Small intestine (tissue), 7 donors: ENCODE data around the gene LDLR. TPM values are rescaled to one million over a fixed set of nuclear protein-coding genes. Genes with fewer than 3 reads are reported as not detected.
"Not testable (repeated sequence)": the region's sequence is repeated elsewhere in the genome, so short reads cannot be mapped to it uniquely, and the experiment has no call there.

Experiments
- DNase-seq, 2 donors: peaks; one replicate each; pipeline versions ENCODE4 v3.0.0 to v3.0.0-alpha.2; 2013
- FAIRE-seq: peaks from 2 replicates; lab custom pipeline; 2012; peaks lifted over from hg19 to GRCh38; lab: Jason Lieb, UNC
- H3K27ac ChIP-seq, 3 donors: one replicate each; pipeline ENCODE4 v1.5.1; 2013; ENCODE audit warnings: low read length in 2 of 3, mild to moderate bottlenecking in 2 of 3, control low read depth in 1 of 3, inconsistent platforms in 1 of 3, low read depth in 1 of 3, moderate library complexity in 1 of 3
- H3K27me3 ChIP-seq, 3 donors: one replicate each; pipeline ENCODE4 v1.6.1; 2013; ENCODE audit warnings: low read length in 3 of 3, inconsistent platforms in 1 of 3; ENCODE audit not compliant: control insufficient read depth in 3 of 3, insufficient read depth in 3 of 3
- H3K36me3 ChIP-seq, 3 donors: one replicate each; pipeline ENCODE4 v1.6.1; 2013; ENCODE audit warnings: low read length in 3 of 3, inconsistent platforms in 1 of 3, low read depth in 1 of 3, mild to moderate bottlenecking in 1 of 3, moderate library complexity in 1 of 3; ENCODE audit not compliant: control insufficient read depth in 3 of 3, insufficient read depth in 2 of 3
- H3K4me1 ChIP-seq, 3 donors: one replicate each; pipeline ENCODE4 v1.6.1; 2013; ENCODE audit warnings: low read length in 2 of 3, inconsistent platforms in 1 of 3, low read depth in 1 of 3, mild to moderate bottlenecking in 1 of 3, moderate library complexity in 1 of 3; ENCODE audit not compliant: control insufficient read depth in 3 of 3, insufficient read depth in 2 of 3
- H3K4me3 ChIP-seq, 3 donors: one replicate each; pipeline ENCODE4 v1.5.1; 2013; ENCODE audit warnings: low read length in 3 of 3, control low read depth in 1 of 3, inconsistent platforms in 1 of 3, low read depth in 1 of 3, mild to moderate bottlenecking in 1 of 3, moderate library complexity in 1 of 3
- H3K9me3 ChIP-seq, 2 donors: one replicate each; pipeline ENCODE4 v1.6.1; 2013; ENCODE audit warnings: low read depth in 1 of 2, low read length in 1 of 2; ENCODE audit not compliant: control insufficient read depth in 2 of 2, insufficient read depth in 1 of 2
- WGBS, 3 donors: extraction: QIAGEN DNeasy Blood & Tissue Kit; methylation state at CpG; one replicate each; pipeline ENCODE4 v1.1.7; 2013; 5-methylcytosine and 5-hydroxymethylcytosine counted together
- polyA plus RNA-seq, 4 donors: library from polyadenylated mRNA; stranded (reverse) in 3 of 4; unstranded in 1 of 4; fragments of 200-250 nt in 3 of 4; fragments of 120-200 nt in 1 of 4; gene quantifications; one replicate each; pipeline versions ENCODE4 v1.2.1 to v1.2.3, GENCODE V29; 2013
- donor health status: healthy with polysubstance abuse.
- donor health status: control.
- donor health status: control.
- donor health status: Bipolar disorder and iron deficiency.
- donor health status: healthy.

The LDLR gene
- polyA plus RNA-seq, 4 donors, result 6.0 to 40.1 (median 31.1) TPM

- Histone ChIP-seq H3K9me3 (no peaks in the 10 kb centered on the region), H3K36me3 (peaks cover 19 to 97% (median 23%) of the 10 kb centered on the region in 3 donors), H3K4me3 (no peak overlapping the region), H3K27ac (no peak overlapping the region), H3K4me1 (peaks cover 0 to 4% (median 0%) of the 10 kb centered on the region in 3 donors), H3K27me3 (no peaks in the 10 kb centered on the region)
- WGBS, 3 donors, result 90 to 94% (median 93%) methylated on average over 15 of the region's 15 CpGs
- FAIRE-seq, result no peak
- DNase-seq, result no peak
Observed at GRCh38 chr19:11127905-11128304, 38.6 kb downstream of the LDLR start.

GRCh38 chr19:11130824-11131455 lies 41.7 kb downstream of the LDLR start:
- FAIRE-seq (no peak), DNase-seq (peak; percentile 90 to 91)
- 44 to 53% (median 51%) methylated on average over 19 of the region's 19 CpGs for WGBS, 3 donors
- H3K27ac ChIP-seq, result peak overlapping the region; percentile 16 to 41 (median 24)
- H3K4me3 ChIP-seq, result no peak overlapping the region
- no peaks in the 10 kb centered on the region for H3K9me3 ChIP-seq
- peaks cover 0 to 4% (median 0%) of the 10 kb centered on the region in 3 donors for H3K4me1 ChIP-seq
- peaks cover 13 to 76% (median 20%) of the 10 kb centered on the region in 3 donors for H3K36me3 ChIP-seq
- no peaks in the 10 kb centered on the region for H3K27me3 ChIP-seq

GRCh38 chr19:11131471-11131870 lies 42.2 kb downstream of the LDLR start:
- no peak for DNase-seq
- Histone ChIP-seq H3K27ac (peak overlapping the region in 1 of 3 donors; percentile 24), H3K27me3 (no peaks in the 10 kb centered on the region), H3K36me3 (peaks cover 13 to 71% (median 20%) of the 10 kb centered on the region in 3 donors), H3K9me3 (no peaks in the 10 kb centered on the region), H3K4me3 (no peak overlapping the region), H3K4me1 (peaks cover 0 to 4% (median 0%) of the 10 kb centered on the region in 3 donors)
- WGBS, 3 donors, result 72 to 80% (median 74%) methylated on average over 7 of the region's 7 CpGs
- FAIRE-seq, result no peak

GRCh38 chr19:11136400-11137101 lies 47.3 kb downstream of the LDLR start:
- H3K4me1 ChIP-seq, result peaks cover 0 to 23% (median 3%) of the 10 kb centered on the region in 3 donors
- no peaks in the 10 kb centered on the region for H3K9me3 ChIP-seq
- DNase-seq, result no peak
- H3K4me3 ChIP-seq, result no peak overlapping the region
- FAIRE-seq, result no peak
- H3K27me3 ChIP-seq, result peaks cover 0 to 10% (median 0%) of the 10 kb centered on the region in 3 donors
- WGBS, 3 donors, result 55 to 83% (median 62%) methylated on average over 14 of the region's 14 CpGs
- no peak overlapping the region for H3K27ac ChIP-seq
- peaks cover 0 to 23% (median 15%) of the 10 kb centered on the region in 3 donors for H3K36me3 ChIP-seq

- FAIRE-seq (no peak), DNase-seq (peak; percentile 63 to 80)
- peak overlapping the region in 2 of 3 donors; percentile 42 to 45 for H3K4me3 ChIP-seq
- 3 to 7% (median 3%) methylated on average over 28 of the region's 28 CpGs for WGBS, 3 donors
- H3K9me3 ChIP-seq, result no peaks in the 10 kb centered on the region
- peaks cover 0 to 13% (median 6%) of the 10 kb centered on the region in 3 donors for H3K36me3 ChIP-seq
- peaks cover 0 to 35% (median 3%) of the 10 kb centered on the region in 3 donors for H3K4me1 ChIP-seq
- peak overlapping the region in 2 of 3 donors; percentile 68 to 82 for H3K27ac ChIP-seq
- peaks cover 0 to 10% (median 0%) of the 10 kb centered on the region in 3 donors for H3K27me3 ChIP-seq
Observed at GRCh38 chr19:11137542-11138384, 48.5 kb downstream of the LDLR start.

- Histone ChIP-seq H3K27ac (peak overlapping the region; percentile 22 to 82 (median 68)), H3K4me1 (peaks cover 0 to 44% (median 3%) of the 10 kb centered on the region in 3 donors), H3K27me3 (peaks cover 0 to 10% (median 0%) of the 10 kb centered on the region in 3 donors), H3K36me3 (peaks cover 0 to 13% (median 0%) of the 10 kb centered on the region in 3 donors), H3K9me3 (no peaks in the 10 kb centered on the region), H3K4me3 (no peak overlapping the region)
- peak in 1 of 2 donors; percentile 62 for DNase-seq
- 11 to 36% (median 17%) methylated on average over 13 of the region's 13 CpGs for WGBS, 3 donors
- FAIRE-seq, result no peak
Observed at GRCh38 chr19:11138601-11139300, 49.5 kb downstream of the LDLR start.

- H3K36me3 ChIP-seq, result peaks cover 0 to 13% (median 0%) of the 10 kb centered on the region in 3 donors
- 64 to 81% (median 69%) methylated on average over 10 of the region's 10 CpGs for WGBS, 3 donors
- FAIRE-seq, H3K9me3 ChIP-seq, H3K4me3 ChIP-seq, DNase-seq, H3K27me3 ChIP-seq: not testable (repeated sequence)
- H3K4me1 ChIP-seq, result peaks cover 0 to 46% (median 3%) of the 10 kb centered on the region in 3 donors
- H3K27ac ChIP-seq, result peak overlapping the region in 1 of 3 donors; percentile 82
Observed at GRCh38 chr19:11140023-11140538, 50.8 kb downstream of the LDLR start.
